SH-SY5Y (cell line): ENCODE measurements around the gene UBL4B.

Source experiments
- GATA2 ChIP-seq: IDR thresholded peaks from 2 replicates; pipeline ENCODE4 v1.6.1; 2011; ENCODE audit warnings: mild to moderate bottlenecking, low read depth, low read length
- GATA3 ChIP-seq: IDR thresholded peaks from 2 replicates; pipeline ENCODE4 v1.6.1; 2011; ENCODE audit warnings: low read depth, mild to moderate bottlenecking, low read length, moderate library complexity

DNA sequence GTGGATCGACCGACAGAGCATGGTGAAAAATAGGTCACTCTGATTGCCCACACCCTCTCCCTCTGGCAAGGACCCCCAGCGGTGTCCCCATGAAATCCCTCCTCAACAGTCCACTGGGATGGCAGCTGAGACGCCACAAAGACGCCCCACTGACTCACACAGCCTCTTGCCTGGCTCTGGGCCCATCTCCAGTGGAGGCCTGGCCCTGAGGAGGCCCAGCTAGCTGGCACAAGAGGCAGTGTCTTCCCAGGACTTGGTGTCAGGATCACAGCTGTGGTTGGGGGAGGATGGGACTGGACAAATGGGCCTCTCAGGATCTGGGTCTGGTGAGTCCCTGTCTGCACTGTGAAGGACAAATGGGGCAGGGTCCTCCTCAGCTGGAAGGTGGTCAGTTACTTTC, 46.4 kb upstream of the UBL4B start:
- TF ChIP-seq GATA3 (no peak), GATA2 (no peak)
